ENCODE measurements around the gene PPP1R12C.
A peak's percentile ranks its signal among the peaks of the same experiment; 100 is the strongest.

The PPP1R12C gene

GRCh38 chr19:55146078-55146704, 28.8 kb upstream of the PPP1R12C start:
- peak; percentile 83 for DNase-seq

GRCh38 chr19:55145232-55145631, 27.8 kb upstream of the PPP1R12C start:
- DNase-seq, result peak; percentile 36

DNA sequence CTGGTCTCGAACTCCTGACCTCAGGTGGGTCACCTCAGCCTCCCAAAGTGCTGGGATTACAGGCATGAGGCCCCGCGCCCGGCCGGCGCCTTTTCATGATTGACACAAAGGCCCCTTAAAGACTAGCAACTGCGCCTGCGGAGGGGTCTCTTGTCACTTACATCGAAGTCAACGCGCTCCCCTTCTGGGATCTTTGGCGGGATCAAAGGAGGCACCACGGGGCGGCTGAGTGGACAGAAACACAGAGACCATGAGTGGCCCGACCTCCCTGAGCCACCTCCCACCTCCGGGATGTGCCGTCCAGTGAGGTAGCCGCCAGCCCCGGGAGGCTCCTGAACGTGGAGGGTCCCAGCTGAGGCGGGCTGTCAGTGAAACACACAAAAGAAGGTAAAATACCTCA, 24.3 kb upstream of the PPP1R12C start:
- DNase-seq, result no peak

- no peak for DNase-seq
These were observed 20.5 kb upstream of the PPP1R12C start for GRCh38 chr19:55137915-55138314.

DNA sequence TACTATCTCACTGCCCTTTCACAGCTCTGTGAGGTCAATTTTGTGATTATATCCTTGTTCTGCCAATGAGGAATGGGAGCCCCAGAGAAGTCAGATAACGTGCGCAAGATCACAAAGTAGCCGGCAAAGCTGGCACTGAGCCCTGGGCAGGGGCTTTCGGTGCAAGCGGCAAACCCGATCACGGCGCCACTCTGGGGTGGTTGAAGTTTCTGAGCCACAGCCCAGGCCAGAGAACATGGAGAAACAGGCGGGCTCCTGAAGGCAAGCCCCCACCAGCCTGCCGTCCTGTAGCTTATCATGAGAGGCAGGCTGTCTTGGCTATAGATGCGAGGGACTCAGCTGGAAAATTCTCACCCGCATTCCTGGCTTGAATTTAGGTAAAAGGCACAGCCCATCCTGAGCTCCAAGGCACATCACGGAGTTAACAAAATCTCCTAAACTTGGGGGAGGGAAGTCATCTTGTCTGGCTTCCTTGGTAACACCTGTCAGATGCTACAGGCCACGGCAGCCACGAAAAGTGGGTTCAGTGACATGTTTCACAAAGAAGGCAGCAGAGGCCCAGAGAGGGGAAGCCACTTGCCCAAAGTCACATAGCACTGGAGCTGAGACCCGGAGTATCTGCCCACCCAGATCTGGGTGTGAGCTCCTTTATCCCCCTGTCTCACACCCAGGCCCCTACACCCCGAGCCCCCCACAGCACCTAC, 19.1 kb upstream of the PPP1R12C start:
- no peak for DNase-seq

GRCh38 chr19:55134736-55135135, 17.3 kb upstream of the PPP1R12C start:
- DNase-seq, result no peak

- peak; percentile 53 for DNase-seq
These were observed 16.4 kb upstream of the PPP1R12C start for GRCh38 chr19:55133639-55134444.

- peak; percentile 43 for DNase-seq
These were observed 15.2 kb upstream of the PPP1R12C start for GRCh38 chr19:55132453-55133129.

GRCh38 chr19:55131421-55131820, 14.0 kb upstream of the PPP1R12C start:
- no peak for DNase-seq

DNA sequence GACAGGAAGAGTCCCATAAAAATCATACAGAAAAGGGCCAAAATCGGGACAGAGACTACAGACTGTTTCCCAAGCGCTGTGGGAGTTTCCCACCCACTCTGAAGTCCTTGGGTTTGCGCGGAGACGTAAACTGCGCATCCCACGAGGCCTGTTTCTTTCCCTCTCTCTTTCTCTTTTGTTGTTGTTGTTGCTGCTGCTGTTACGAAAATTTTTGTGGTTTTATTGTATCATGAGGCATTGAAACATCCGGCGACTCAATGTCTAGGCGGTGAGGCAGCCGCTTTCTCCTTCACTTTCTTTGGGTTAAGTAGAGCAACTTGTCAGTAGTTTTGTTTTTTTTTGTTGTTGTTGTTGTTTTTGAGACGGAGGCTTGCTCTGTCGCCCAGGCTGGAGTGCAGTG, 1.6 kb upstream of the PPP1R12C start:
- DNase-seq, result peak; percentile 50

DNA sequence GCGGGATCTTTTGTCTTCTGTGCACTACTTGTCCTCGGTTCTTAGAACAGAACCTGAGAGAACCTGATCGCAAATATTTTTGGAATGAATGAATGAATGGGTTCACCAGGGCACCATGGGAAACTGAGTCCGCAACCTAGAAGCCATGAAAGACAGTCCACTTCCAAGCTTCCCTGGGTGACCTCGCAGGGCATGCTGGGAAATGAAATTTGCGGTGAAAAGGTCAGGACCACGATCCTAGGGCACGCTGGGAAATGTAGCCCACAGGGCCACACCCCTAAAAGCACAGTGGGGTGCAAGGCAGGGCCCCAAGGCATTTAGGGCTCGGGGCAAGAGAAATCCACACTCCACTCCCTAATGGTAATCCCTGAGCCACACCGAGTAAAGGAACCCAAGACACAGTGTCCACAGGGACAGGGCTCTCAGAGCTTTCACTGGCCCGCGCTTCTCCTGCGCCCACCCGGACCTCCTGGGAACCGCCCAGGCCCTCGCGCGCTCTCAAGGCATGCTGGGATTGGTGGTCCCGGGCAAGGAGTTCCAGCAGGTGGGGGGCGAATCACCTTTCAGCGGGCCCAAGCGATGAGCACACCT, 1.1 kb upstream of the PPP1R12C start:
- DNase-seq, result peak; percentile 84

GRCh38 chr19:55117663-55118391, 390 bp upstream of the PPP1R12C start:
- peak; percentile 100 for DNase-seq

GRCh38 chr19:55116232-55116858, 1.1 kb downstream of the PPP1R12C start:
- peak; percentile 81 for DNase-seq

DNA sequence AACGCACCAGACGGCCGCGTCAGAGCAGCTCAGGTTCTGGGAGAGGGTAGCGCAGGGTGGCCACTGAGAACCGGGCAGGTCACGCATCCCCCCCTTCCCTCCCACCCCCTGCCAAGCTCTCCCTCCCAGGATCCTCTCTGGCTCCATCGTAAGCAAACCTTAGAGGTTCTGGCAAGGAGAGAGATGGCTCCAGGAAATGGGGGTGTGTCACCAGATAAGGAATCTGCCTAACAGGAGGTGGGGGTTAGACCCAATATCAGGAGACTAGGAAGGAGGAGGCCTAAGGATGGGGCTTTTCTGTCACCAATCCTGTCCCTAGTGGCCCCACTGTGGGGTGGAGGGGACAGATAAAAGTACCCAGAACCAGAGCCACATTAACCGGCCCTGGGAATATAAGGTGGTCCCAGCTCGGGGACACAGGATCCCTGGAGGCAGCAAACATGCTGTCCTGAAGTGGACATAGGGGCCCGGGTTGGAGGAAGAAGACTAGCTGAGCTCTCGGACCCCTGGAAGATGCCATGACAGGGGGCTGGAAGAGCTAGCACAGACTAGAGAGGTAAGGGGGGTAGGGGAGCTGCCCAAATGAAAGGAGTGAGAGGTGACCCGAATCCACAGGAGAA, 1.9 kb downstream of the PPP1R12C start:
- DNase-seq, result peak; percentile 43

- no peak for DNase-seq
These were observed 2.8 kb downstream of the PPP1R12C start for GRCh38 chr19:55114566-55115145.

DNA sequence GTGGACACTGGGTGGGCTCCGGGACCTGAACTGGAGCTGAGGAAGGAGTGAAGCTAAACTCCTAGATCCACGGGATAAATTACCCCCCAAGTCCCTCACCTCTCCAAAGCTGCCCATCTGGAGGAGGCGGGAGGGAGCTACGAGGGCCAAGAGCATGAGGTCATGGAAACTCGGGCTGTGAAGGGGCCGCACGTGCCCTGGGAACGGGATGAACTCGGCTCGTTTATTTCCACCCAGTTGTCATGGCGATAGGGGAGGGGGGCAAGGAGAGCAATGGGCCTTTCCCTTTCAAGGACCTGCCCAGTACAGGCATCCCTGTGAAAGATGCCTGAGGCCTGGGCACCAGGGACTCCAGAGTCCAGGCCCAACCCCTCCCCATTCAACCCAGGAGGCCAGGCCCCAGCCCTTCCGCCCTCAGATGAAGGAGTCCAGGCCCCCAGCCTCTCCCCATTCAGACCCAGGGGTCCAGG, 3.8 kb downstream of the PPP1R12C start:
- DNase-seq, result peak; percentile 21

DNA sequence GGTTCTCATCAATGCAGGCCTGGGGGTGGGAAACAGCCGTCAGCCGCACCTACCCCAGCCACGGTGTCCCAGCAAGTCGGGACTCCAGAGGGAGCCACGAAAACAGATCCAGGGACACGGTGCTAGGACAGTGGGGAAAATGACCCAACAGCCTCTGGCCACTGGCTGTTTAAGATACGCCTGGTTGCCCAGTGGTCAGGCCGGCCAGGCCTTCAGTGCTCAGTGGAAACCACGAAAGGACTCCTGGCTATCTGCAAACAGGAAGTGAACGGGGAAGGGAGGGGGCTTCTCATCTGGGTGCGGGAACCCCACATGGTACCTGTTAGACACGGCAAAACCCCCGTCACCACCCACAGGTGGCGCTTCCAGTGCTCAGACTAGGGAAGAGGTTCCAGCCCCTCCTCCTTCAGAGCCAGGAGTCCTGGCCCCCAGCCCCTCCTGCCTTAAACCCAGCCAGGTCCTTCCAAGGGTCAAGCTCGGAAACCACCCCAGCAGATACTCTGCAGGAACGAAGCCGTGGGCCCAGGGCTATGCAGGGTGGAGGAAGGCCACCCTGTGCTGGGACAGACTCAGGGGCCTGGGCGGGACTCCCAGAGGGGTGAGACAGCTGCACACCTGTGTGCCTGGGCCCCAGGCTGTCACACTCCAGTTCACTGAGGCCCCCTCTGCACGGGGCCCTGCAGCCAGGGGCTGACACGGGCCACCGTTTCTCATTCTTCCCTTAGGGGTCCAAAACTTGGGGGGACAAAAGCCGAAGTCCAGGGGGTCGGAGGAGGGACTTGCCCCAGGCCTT, 4.5 kb downstream of the PPP1R12C start:
- DNase-seq, result no peak

DNA sequence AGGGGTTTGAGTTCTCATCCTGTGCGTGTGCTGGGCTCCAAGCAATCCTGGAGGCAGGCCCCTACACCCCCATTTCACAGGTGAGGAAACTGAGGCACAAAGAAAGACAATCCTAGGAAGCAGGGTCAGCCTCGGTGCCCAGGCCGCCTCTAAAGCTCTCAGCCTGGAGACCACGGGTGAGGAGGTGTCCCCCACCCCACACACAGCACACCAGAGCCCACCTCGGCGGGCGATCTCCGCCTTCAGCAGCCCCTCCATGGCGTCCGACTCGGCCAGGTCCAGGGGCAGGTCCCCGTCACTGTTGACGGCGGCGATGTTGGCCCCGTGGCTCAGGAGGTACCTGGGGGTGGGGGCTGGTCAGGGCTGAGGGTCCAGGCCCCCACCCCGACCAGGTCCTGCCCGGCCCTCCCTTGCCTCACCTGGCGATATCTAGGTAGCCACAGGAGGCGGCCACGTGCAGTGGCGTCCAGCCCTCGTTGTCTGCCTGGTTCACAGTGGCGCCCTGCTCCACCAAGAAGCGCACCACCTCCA, 5.1 kb downstream of the PPP1R12C start:
- DNase-seq, result no peak

- no peak for DNase-seq
These were observed 6.1 kb downstream of the PPP1R12C start for GRCh38 chr19:55111238-55111831.
